HCT116 (cell line): ENCODE measurements around the gene BAG2. TPM values are rescaled to one million over a fixed set of nuclear protein-coding genes. Genes with fewer than 3 reads are reported as not detected.

Experiments
- ATAC-seq: fragments of 200-7000 bp; cut with Tn5 transposase; 2 replicates; pipeline ENCODE4 v1.9.1; 2020; ENCODE audit warnings: mild to moderate bottlenecking, moderate library complexity
- BruUV-seq: library from RNA; stranded (reverse); fragments of 400-500 nt; replicated peaks from 2 replicates; lab custom pipeline; 2021; lab: Mats Ljungman, UMichigan
- CTCF ChIA-PET: fragments of 300-600 bp; sonication (Branson Sonifier 250); formaldehyde crosslinking; loops from one replicate; lab custom pipeline; 2021; ENCODE audit warnings: antibody characterized with exemption; lab: Charles Lee
- POLR2A ChIA-PET: fragments of 300-600, 350-600 bp; sonication (Branson Sonifier 250); formaldehyde crosslinking; loops from one replicate; lab custom pipeline; 2021; ENCODE audit warnings: antibody characterized with exemption; lab: Charles Lee
- RAD21 ChIA-PET, 2 experiments: fragments of 300-600 bp; sonication (Branson Sonifier 250); formaldehyde crosslinking; loops; one replicate each; lab custom pipeline; 2023; ENCODE audit warnings: low total read pairs in 2 of 2; ENCODE audit not compliant: uncharacterized antibody in 2 of 2, unreplicated experiment in 2 of 2, low non-redundant PET in 1 of 2; lab: Charles Lee
- DNase-seq: peaks from one replicate; pipeline ENCODE4 v3.0.0-alpha.2; 2010; ENCODE audit warnings: low read depth, low spot score
- H2AFZ ChIP-seq: fragments of 200-600 bp; shearing (Covaris generic), sonication (generic); 2 replicates; pipeline ENCODE4 v1.6.1; 2017; ENCODE audit warnings: low read depth, mixed run types, mixed read lengths, antibody characterized with exemption, low read length; ENCODE audit not compliant: poor library complexity, severe bottlenecking
- H3K27ac ChIP-seq: 2 replicates; pipeline ENCODE4 v1.5.1; 2012; ENCODE audit warnings: low read depth, low read length
- H3K27me3 ChIP-seq: fragments of 200-600 bp; sonication (generic); 2 replicates; pipeline ENCODE4 v1.6.1; 2016; ENCODE audit warnings: mixed run types, low read length, mixed read lengths; ENCODE audit not compliant: insufficient read depth
- H3K36me3 ChIP-seq, 2 experiments: fragments of 200-500 bp in 1 of 2; fragments of 200-600 bp in 1 of 2; sonication (Bioruptor generic) in 1 of 2; sonication (generic) in 1 of 2; 2 replicates each; pipeline versions ENCODE4 v1.5.1 to v1.6.1; 2014 to 2016; ENCODE audit warnings: low read length in 2 of 2, inconsistent platforms in 1 of 2, mixed read lengths in 1 of 2, mixed run types in 1 of 2; ENCODE audit not compliant: insufficient read depth in 2 of 2, control insufficient read depth in 1 of 2
- H3K4me1 ChIP-seq, 2 experiments: fragments of 200-600 bp in 1 of 2; sonication (generic) in 1 of 2; 2 replicates each; pipeline versions ENCODE4 v1.5.1 to v1.6.1; 2012 to 2017; ENCODE audit warnings: low read length in 2 of 2, inconsistent platforms in 1 of 2, mild to moderate bottlenecking in 1 of 2, mixed read lengths in 1 of 2, mixed run types in 1 of 2, moderate library complexity in 1 of 2; ENCODE audit not compliant: insufficient read depth in 2 of 2, control insufficient read depth in 1 of 2
- H3K4me2 ChIP-seq: fragments of 200-600 bp; sonication (generic); 2 replicates; pipeline ENCODE4 v1.6.1; 2017; ENCODE audit warnings: mixed run types, low read length, mixed read lengths
- H3K4me3 ChIP-seq, 2 experiments: fragments of 200-600 bp in 1 of 2; sonication (generic) in 1 of 2; replicated peaks in 1 of 2; 2 replicates each; pipeline ENCODE4 v1.5.1; 2011 to 2016; ENCODE audit warnings: low read length in 2 of 2, control low read depth in 1 of 2, low read depth in 1 of 2, mild to moderate bottlenecking in 1 of 2, mixed read lengths in 1 of 2, mixed run types in 1 of 2
- H3K79me2 ChIP-seq: fragments of 200-600 bp; sonication (generic); 2 replicates; pipeline ENCODE4 v1.6.1; 2017; ENCODE audit warnings: mild to moderate bottlenecking, mixed run types, low read length, moderate library complexity, mixed read lengths; ENCODE audit not compliant: insufficient read depth
- H3K9ac ChIP-seq: fragments of 200-600 bp; sonication (generic); 2 replicates; pipeline ENCODE4 v1.6.1; 2016; ENCODE audit warnings: low read length, mixed read lengths
- H3K9me2 ChIP-seq: fragments of 200-600 bp; sonication (generic), shearing (Covaris generic); 2 replicates; pipeline ENCODE4 v1.6.1; 2017; ENCODE audit warnings: mixed run types, mild to moderate bottlenecking, moderate library complexity; ENCODE audit not compliant: insufficient read depth
- H3K9me3 ChIP-seq, 2 experiments: fragments of 200-500 bp in 1 of 2; fragments of 200-600 bp in 1 of 2; sonication (Bioruptor generic) in 1 of 2; sonication (generic) in 1 of 2; 2 replicates each; pipeline ENCODE4 v1.6.1; 2014 to 2017; ENCODE audit warnings: low read length in 2 of 2, mixed read lengths in 2 of 2, inconsistent platforms in 1 of 2, low read depth in 1 of 2, mild to moderate bottlenecking in 1 of 2, mixed run types in 1 of 2, moderate library complexity in 1 of 2; ENCODE audit not compliant: control insufficient read depth in 1 of 2, insufficient read depth in 1 of 2
- H4K20me1 ChIP-seq: fragments of 200-600 bp; sonication (generic), shearing (Covaris generic); 2 replicates; pipeline ENCODE4 v1.6.1; 2017; ENCODE audit warnings: mixed run types, mild to moderate bottlenecking, moderate library complexity; ENCODE audit not compliant: insufficient read depth
- CTCF ChIP-seq, 3 experiments: fragments of 200-600 bp in 1 of 3; sonication (generic) in 1 of 3; IDR thresholded peaks in 2 of 3; conservative IDR thresholded peaks in 1 of 3; 2 replicates each; pipeline ENCODE4 v1.5.1; 2012 to 2017; ENCODE audit warnings: low read depth in 2 of 3, low read length in 2 of 3, antibody characterized with exemption in 1 of 3, borderline replicate concordance in 1 of 3, control low read depth in 1 of 3, mild to moderate bottlenecking in 1 of 3, mixed read lengths in 1 of 3, mixed run types in 1 of 3, moderate library complexity in 1 of 3; ENCODE audit not compliant: insufficient read depth in 1 of 3
- ELF1 ChIP-seq: IDR thresholded peaks from 2 replicates; pipeline ENCODE4 v1.6.1; 2012; ENCODE audit warnings: low read depth, borderline replicate concordance
- JUND ChIP-seq: IDR thresholded peaks from 2 replicates; pipeline ENCODE4 v1.6.1; 2012
- POLR2A ChIP-seq: IDR thresholded peaks from 2 replicates; pipeline ENCODE4 v1.7.0; 2011; ENCODE audit warnings: borderline replicate concordance; ENCODE audit not compliant: insufficient read depth, insufficient read length; ENCODE audit errors: extremely low read depth
- RAD21 ChIP-seq: IDR thresholded peaks from 2 replicates; pipeline ENCODE4 v1.6.1; 2012; ENCODE audit warnings: low read depth, mild to moderate bottlenecking
- REST ChIP-seq: IDR thresholded peaks from 2 replicates; pipeline ENCODE4 v1.6.1; 2012; ENCODE audit warnings: low read depth
- SP1 ChIP-seq: IDR thresholded peaks from 2 replicates; pipeline ENCODE4 v1.6.1; 2012; ENCODE audit warnings: low read depth
- SRF ChIP-seq: IDR thresholded peaks from 2 replicates; pipeline ENCODE4 v1.6.1; 2012; ENCODE audit warnings: low read depth
- ZBTB33 ChIP-seq: IDR thresholded peaks from 2 replicates; pipeline ENCODE4 v1.6.1; 2011; ENCODE audit warnings: mild to moderate bottlenecking, low read length, moderate library complexity; ENCODE audit not compliant: insufficient replicate concordance; ENCODE audit errors: extremely low read depth
- intact Hi-C: fragments of 100-400 bp; cut with micrococcal nuclease; formaldehyde crosslinking; loops from 2 replicates; pipeline ENCODE4 v1.10.0; 2022
- total RNA-seq: library from RNA; stranded (reverse); gene quantifications from one replicate; pipeline ENCODE4 v1.2.1, GENCODE V29; 2021; ENCODE audit not compliant: unreplicated experiment

The BAG2 gene
- total RNA-seq, 1 experiment from 2014 or later, result 13.5 TPM

GRCh38 chr6:57220083-57220703 lies 48.1 kb downstream of the BAG2 start:
- no TSS peak for BruUV-seq
- Histone ChIP-seq H3K27me3 (no peaks in the 10 kb centered on the region), H3K9me2 (no peaks in the 10 kb centered on the region; the same call in 1 of the 2 replicates), H3K79me2 (peaks cover 61% of the 10 kb centered on the region), H3K4me3 (no peak overlapping the region), H2AFZ (no peak overlapping the region), H3K9ac (no peak overlapping the region), H4K20me1 (no peaks in the 10 kb centered on the region), H3K4me1 (peaks cover 3 to 12% of the 10 kb centered on the region in 2 experiments; a peak in 3 of 4 replicates), H3K36me3 (no peaks in the 10 kb centered on the region), H3K9me3 (no peaks in the 10 kb centered on the region), H3K4me2 (no peak overlapping the region; the same call in 1 of the 2 replicates), H3K27ac (no peak overlapping the region)
- intact Hi-C loops, result no loop called here
- RAD21 ChIA-PET, result no interaction called here
- TF ChIP-seq REST (no peak), JUND (no peak), ZBTB33 (no peak), ELF1 (no peak), SRF (no peak), POLR2A (no peak), RAD21 (no peak), SP1 (no peak), CTCF (IDR thresholded peaks at IDR 0.05 in 2 of 3, conservative IDR thresholded peaks at IDR 0.05 in 1 of 3; ENCODE audit: borderline replicate concordance in 1 of 3, insufficient read depth in 1 of 3, low read depth in 2 of 3, low read length in 2 of 3) (no peak)
- CTCF ChIA-PET, result no interaction called here
- ATAC-seq (no peak), DNase-seq (no peak)
- POLR2A ChIA-PET, result interaction anchor here (1.6 kb wide), 1 partner anchor 13 kb away, joined by 4 read pairs; no protein-coding TSS in a partner anchor
